SK-N-SH (cell line): ENCODE results near the gene SIT1. TPM values are rescaled to one million over a fixed set of nuclear protein-coding genes. Genes with fewer than 3 reads are reported as not detected.
A peak's percentile ranks its signal among the peaks of the same experiment; 100 is the strongest.

ENCODE experiments used
- CTCF ChIA-PET: fragments of 300-600, 350-600 bp; formaldehyde crosslinking; extraction: SDS; loops from one replicate; lab custom pipeline; 2021; lab: Yijun Ruan, JAX
- POLR2A ChIA-PET: fragments of 350-600 bp; sonication (Branson Sonifier 250); formaldehyde crosslinking; extraction: SDS; loops from one replicate; lab custom pipeline; 2020; ENCODE audit warnings: antibody characterized with exemption, inconsistent platforms; lab: Yijun Ruan, JAX
- DNase-seq: peaks from one replicate; pipeline ENCODE4 v3.0.0; 2012
- H2AFZ ChIP-seq: fragments of 200-600 bp; sonication (generic); 2 replicates; pipeline ENCODE4 v1.8.1; 2016; ENCODE audit warnings: antibody characterized with exemption, mild to moderate bottlenecking, low read depth
- H3F3A ChIP-seq: fragments of 200-600 bp; sonication (generic); replicated peaks from 2 replicates; pipeline ENCODE3; 2016; ENCODE audit warnings: antibody characterized with exemption, mild to moderate bottlenecking; ENCODE audit not compliant: insufficient read depth
- H3K27ac ChIP-seq, 2 experiments: fragments of 200-500 bp in 1 of 2; fragments of 200-600 bp in 1 of 2; sonication (Bioruptor generic) in 1 of 2; sonication (generic), shearing (Covaris generic) in 1 of 2; 2 replicates each; pipeline versions ENCODE4 v1.5.1 to v1.6.1; 2014 to 2016; ENCODE audit warnings: low read depth in 2 of 2, inconsistent platforms in 1 of 2, low read length in 1 of 2, mild to moderate bottlenecking in 1 of 2, mixed read lengths in 1 of 2
- H3K27me3 ChIP-seq: fragments of 200-600 bp; sonication (generic), shearing (Covaris generic); 2 replicates; pipeline ENCODE4 v1.6.1; 2016; ENCODE audit warnings: mixed run types; ENCODE audit not compliant: insufficient read depth
- H3K36me3 ChIP-seq, 2 experiments: fragments of 200-500 bp in 1 of 2; fragments of 200-600 bp in 1 of 2; sonication (Bioruptor generic) in 1 of 2; sonication (generic) in 1 of 2; replicated peaks in 1 of 2; 2 replicates each; pipeline versions ENCODE3 to v1.5.1; 2014 to 2016; ENCODE audit warnings: low read length in 1 of 2, mild to moderate bottlenecking in 1 of 2; ENCODE audit not compliant: insufficient read depth in 2 of 2, control insufficient read depth in 1 of 2
- H3K4me1 ChIP-seq, 2 experiments: fragments of 200-500 bp in 1 of 2; fragments of 200-600 bp in 1 of 2; sonication (Bioruptor generic) in 1 of 2; sonication (generic), shearing (Covaris generic) in 1 of 2; 2 replicates each; pipeline versions ENCODE4 v1.5.1 to v1.6.1; 2014 to 2016; ENCODE audit warnings: low read depth in 1 of 2, low read length in 1 of 2, mixed run types in 1 of 2; ENCODE audit not compliant: insufficient read depth in 2 of 2, control insufficient read depth in 1 of 2
- H3K4me2 ChIP-seq: fragments of 200-600 bp; sonication (generic), shearing (Covaris generic); 2 replicates; pipeline ENCODE4 v1.6.1; 2017; ENCODE audit warnings: mixed run types
- H3K4me3 ChIP-seq, 2 experiments: fragments of 200-500 bp in 1 of 2; fragments of 200-600 bp in 1 of 2; sonication (Bioruptor generic) in 1 of 2; sonication (generic), shearing (Covaris generic) in 1 of 2; 2 replicates each; pipeline versions ENCODE4 v1.5.1 to v1.8.1; 2014 to 2016; ENCODE audit warnings: low read depth in 2 of 2, inconsistent platforms in 1 of 2, low read length in 1 of 2, mild to moderate bottlenecking in 1 of 2, mixed read lengths in 1 of 2, moderate library complexity in 1 of 2
- H3K79me2 ChIP-seq: fragments of 200-600 bp; sonication (generic); 2 replicates; pipeline ENCODE4 v1.8.1; 2017; ENCODE audit warnings: mild to moderate bottlenecking; ENCODE audit not compliant: insufficient read depth
- H3K9ac ChIP-seq: fragments of 200-600 bp; sonication (generic); 2 replicates; pipeline ENCODE4 v1.6.1; 2017; ENCODE audit warnings: mixed run types
- H3K9me2 ChIP-seq: fragments of 200-600 bp; sonication (generic); 2 replicates; pipeline ENCODE4 v1.6.1; 2017; ENCODE audit warnings: mixed run types
- H3K9me3 ChIP-seq: fragments of 200-600 bp; sonication (generic); 2 replicates; pipeline ENCODE4 v1.6.1; 2017; ENCODE audit warnings: mixed run types, mild to moderate bottlenecking, moderate library complexity
- H4K20me1 ChIP-seq: fragments of 200-600 bp; sonication (generic); 2 replicates; pipeline ENCODE4 v1.6.1; 2017; ENCODE audit warnings: mild to moderate bottlenecking, mixed run types; ENCODE audit not compliant: insufficient read depth
- CHD2 ChIP-seq: fragments of 150-350 bp; IDR thresholded peaks from 2 replicates; pipeline ENCODE4 v1.6.1; 2018; ENCODE audit warnings: low read length; ENCODE audit not compliant: partially characterized antibody
- EP300 ChIP-seq, 2 experiments: IDR thresholded peaks; 2 replicates each; pipeline versions ENCODE4 v1.4.0 to v1.6.1; 2012; ENCODE audit warnings: borderline replicate concordance in 1 of 2, low read depth in 1 of 2, low read length in 1 of 2
- FOSL2 ChIP-seq: IDR thresholded peaks from 2 replicates; pipeline ENCODE4 v1.4.0; 2012; ENCODE audit warnings: low read depth, mild to moderate bottlenecking, moderate library complexity, borderline replicate concordance
- MXI1 ChIP-seq: IDR thresholded peaks from 2 replicates; pipeline ENCODE4 v1.6.1; 2012; ENCODE audit warnings: mild to moderate bottlenecking, low read depth, low read length, improper control_type of control experiment
- NFIC ChIP-seq: IDR thresholded peaks from 2 replicates; pipeline ENCODE4 v1.4.0; 2012; ENCODE audit warnings: borderline replicate concordance
- NRF1 ChIP-seq: IDR thresholded peaks from 2 replicates; pipeline ENCODE4 v1.6.1; 2012; ENCODE audit warnings: low read depth, mild to moderate bottlenecking, low read length
- SIN3A ChIP-seq: IDR thresholded peaks from 2 replicates; pipeline ENCODE4 v1.6.1; 2012; ENCODE audit warnings: low read depth, mild to moderate bottlenecking, low read length, moderate library complexity, borderline replicate concordance
- SMC3 ChIP-seq: IDR thresholded peaks from 2 replicates; pipeline ENCODE4 v1.6.1; 2012; ENCODE audit warnings: low read depth, low read length, improper control_type of control experiment
- TCF12 ChIP-seq: IDR thresholded peaks from 2 replicates; pipeline ENCODE4 v1.4.0; 2012
- WGBS: methylation state at CpG from one replicate; pipeline ENCODE4 v1.1.6; 2017; ENCODE audit warnings: low lambda C conversion rate; 5-methylcytosine and 5-hydroxymethylcytosine counted together
- polyA plus RNA-seq, 3 experiments: library from polyadenylated mRNA; depleted of rRNA; stranded (reverse); fragments of >200 nt; gene quantifications; 2 replicates each; pipeline ENCODE4 v1.2.3, GENCODE V29; 2012
- TF ChIP-seq, protein P1 (sequence below): IDR thresholded peaks from 2 replicates; pipeline ENCODE4 v1.4.0; 2012; ENCODE audit warnings: low read depth
- TF ChIP-seq, protein P2 (sequence below): fragments of 150-350 bp; IDR thresholded peaks from 2 replicates; pipeline ENCODE4 v1.6.1; 2016; ENCODE audit warnings: mild to moderate bottlenecking, low read depth, low read length
- TF ChIP-seq, protein P3 (sequence below): IDR thresholded peaks from 2 replicates; pipeline ENCODE4 v1.6.1; 2012; ENCODE audit warnings: mild to moderate bottlenecking, low read depth, low read length, moderate library complexity
- TF ChIP-seq, protein P4 (sequence below): IDR thresholded peaks from 2 replicates; pipeline ENCODE4 v1.4.0; 2012; ENCODE audit warnings: low read depth, borderline replicate concordance
- TF ChIP-seq, protein P5 (sequence below): fragments of 200-600 bp; sonication (generic); IDR thresholded peaks from 2 replicates; pipeline ENCODE4 v1.6.1; 2017; ENCODE audit warnings: antibody characterized with exemption, mild to moderate bottlenecking, moderate library complexity

The SIT1 gene
- polyA plus RNA-seq, 1 of the 3 experiments (the other 2 are of a cell fraction) = not detected

DNA sequence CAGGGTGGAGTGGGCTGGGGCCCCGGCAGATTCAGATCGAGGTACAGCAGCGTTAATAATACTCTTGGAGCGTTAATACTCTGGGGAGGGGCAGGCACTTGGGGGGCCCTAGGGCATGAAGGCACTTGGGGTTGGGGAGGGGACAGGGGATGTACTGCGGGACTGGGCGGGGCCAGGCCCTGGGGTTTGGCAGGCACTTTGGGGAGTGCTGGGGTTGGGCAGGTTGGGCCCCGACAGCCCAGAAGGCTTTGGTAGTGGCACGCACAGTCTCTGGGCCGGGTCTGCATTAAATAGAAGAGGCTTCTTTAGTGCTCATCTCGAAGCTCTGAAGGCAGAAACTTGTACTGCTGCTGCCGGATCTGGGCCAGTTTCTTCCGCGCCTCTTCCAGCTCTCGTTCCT, 46.8 kb upstream of the SIT1 start:
- H3K9me2 ChIP-seq = no peaks in the 10 kb centered on the region

DNA sequence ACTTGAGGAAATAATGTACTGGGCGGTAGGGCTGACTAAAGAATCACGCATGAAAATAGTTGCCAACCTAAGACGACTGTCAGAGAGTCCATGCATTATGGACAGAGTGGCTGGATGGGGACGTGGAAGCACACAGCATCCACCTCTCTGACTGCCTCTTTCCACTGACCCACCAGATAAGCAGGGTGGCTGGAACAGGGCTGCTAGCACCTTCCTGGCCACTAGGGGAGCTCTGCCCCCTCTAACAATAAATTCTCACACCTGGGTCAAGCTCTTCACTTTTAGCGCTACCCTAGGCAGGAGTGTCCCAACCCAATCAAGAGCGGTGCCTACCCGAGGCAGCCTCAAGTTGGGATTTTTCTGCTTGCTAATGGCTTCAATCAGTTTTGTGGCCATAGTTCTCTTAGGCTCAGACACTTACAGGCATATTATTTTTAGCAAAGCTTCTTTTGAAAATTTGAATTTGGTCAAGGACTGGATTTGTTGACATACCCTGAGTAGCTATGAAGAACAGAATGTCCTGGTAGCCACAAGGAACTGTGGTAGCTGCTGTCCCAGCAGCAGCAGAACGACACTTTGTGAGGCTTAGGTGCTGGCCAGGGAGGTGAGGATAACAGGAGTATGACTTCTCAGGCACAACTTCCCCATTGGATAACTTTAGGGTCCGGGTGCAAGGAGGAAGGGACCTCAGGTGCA, 45.9 kb upstream of the SIT1 start:
- H3F3A ChIP-seq = peaks cover 61% of the 10 kb centered on the region
- peak; percentile 85 for DNase-seq
- H3K9me3 ChIP-seq = no peaks in the 10 kb centered on the region
- no peaks in the 10 kb centered on the region for H4K20me1 ChIP-seq
- H3K9ac ChIP-seq = no peak overlapping the region
- H3K36me3 ChIP-seq = peaks cover 35 to 53% of the 10 kb centered on the region in 2 experiments
- ChIA-PET POLR2A (interaction anchor here (0.7 to 1.2 kb wide), 5 partner anchors 9 to 36 kb away, joined by 3 to 4 read pairs (median 4); partner anchors contain the start of genes CREB3 and TLN1), CTCF (interaction anchor here (0.9 to 8.3 kb wide), 33 partner anchors 9 to 1032 kb away, joined by 3 to 183 read pairs (median 8); partner anchors contain the start of genes ARHGEF39, CCDC107, CREB3 and GBA2)
- H2AFZ ChIP-seq = no peak overlapping the region
- H3K79me2 ChIP-seq = no peaks in the 10 kb centered on the region
- no peaks in the 10 kb centered on the region for H3K9me2 ChIP-seq
- H3K4me3 ChIP-seq = no peak overlapping the region; a peak in 1 of 4 replicates
- H3K27me3 ChIP-seq = no peaks in the 10 kb centered on the region
- H3K4me2 ChIP-seq = no peak overlapping the region
- 0 out of 4 replicates have a peak, but pooled peaks cover 0 to 1% of the 10 kb centered on the region in 2 experiments for H3K4me1 ChIP-seq
- 29% methylated on average over 8 of the region's 9 CpGs for WGBS
- peak overlapping the region in 1 of 2 experiments; percentile 77; a peak in 1 of 4 replicates for H3K27ac ChIP-seq
- peak; percentile 47; the same call in 1 of the 2 replicates for TF ChIP-seq SMC3
- TF ChIP-seq, protein P1, sequence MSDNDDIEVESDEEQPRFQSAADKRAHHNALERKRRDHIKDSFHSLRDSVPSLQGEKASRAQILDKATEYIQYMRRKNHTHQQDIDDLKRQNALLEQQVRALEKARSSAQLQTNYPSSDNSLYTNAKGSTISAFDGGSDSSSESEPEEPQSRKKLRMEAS = no peak
- TF ChIP-seq CHD2 = no peak
- no peak for TF ChIP-seq TCF12
- no peak for TF ChIP-seq MXI1
- TF ChIP-seq, protein P2, sequence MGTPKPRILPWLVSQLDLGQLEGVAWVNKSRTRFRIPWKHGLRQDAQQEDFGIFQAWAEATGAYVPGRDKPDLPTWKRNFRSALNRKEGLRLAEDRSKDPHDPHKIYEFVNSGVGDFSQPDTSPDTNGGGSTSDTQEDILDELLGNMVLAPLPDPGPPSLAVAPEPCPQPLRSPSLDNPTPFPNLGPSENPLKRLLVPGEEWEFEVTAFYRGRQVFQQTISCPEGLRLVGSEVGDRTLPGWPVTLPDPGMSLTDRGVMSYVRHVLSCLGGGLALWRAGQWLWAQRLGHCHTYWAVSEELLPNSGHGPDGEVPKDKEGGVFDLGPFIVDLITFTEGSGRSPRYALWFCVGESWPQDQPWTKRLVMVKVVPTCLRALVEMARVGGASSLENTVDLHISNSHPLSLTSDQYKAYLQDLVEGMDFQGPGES = no peak
- no peak for TF ChIP-seq EP300 (IDR thresholded peaks at IDR 0.05; ENCODE audit: borderline replicate concordance in 1 of 2, low read depth in 1 of 2, low read length in 1 of 2)
- TF ChIP-seq, protein P3, sequence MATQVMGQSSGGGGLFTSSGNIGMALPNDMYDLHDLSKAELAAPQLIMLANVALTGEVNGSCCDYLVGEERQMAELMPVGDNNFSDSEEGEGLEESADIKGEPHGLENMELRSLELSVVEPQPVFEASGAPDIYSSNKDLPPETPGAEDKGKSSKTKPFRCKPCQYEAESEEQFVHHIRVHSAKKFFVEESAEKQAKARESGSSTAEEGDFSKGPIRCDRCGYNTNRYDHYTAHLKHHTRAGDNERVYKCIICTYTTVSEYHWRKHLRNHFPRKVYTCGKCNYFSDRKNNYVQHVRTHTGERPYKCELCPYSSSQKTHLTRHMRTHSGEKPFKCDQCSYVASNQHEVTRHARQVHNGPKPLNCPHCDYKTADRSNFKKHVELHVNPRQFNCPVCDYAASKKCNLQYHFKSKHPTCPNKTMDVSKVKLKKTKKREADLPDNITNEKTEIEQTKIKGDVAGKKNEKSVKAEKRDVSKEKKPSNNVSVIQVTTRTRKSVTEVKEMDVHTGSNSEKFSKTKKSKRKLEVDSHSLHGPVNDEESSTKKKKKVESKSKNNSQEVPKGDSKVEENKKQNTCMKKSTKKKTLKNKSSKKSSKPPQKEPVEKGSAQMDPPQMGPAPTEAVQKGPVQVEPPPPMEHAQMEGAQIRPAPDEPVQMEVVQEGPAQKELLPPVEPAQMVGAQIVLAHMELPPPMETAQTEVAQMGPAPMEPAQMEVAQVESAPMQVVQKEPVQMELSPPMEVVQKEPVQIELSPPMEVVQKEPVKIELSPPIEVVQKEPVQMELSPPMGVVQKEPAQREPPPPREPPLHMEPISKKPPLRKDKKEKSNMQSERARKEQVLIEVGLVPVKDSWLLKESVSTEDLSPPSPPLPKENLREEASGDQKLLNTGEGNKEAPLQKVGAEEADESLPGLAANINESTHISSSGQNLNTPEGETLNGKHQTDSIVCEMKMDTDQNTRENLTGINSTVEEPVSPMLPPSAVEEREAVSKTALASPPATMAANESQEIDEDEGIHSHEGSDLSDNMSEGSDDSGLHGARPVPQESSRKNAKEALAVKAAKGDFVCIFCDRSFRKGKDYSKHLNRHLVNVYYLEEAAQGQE = no peak
- no peak for TF ChIP-seq NFIC
- no peak for TF ChIP-seq SIN3A

More for the DNA sequence above, 46.8 kb upstream of the SIT1 start:
- no peak for DNase-seq
- 93% methylated on average over 8 of the region's 14 CpGs for WGBS
- H3K27me3 ChIP-seq = no peaks in the 10 kb centered on the region
- no peak overlapping the region for H3K27ac ChIP-seq
- no peaks in the 10 kb centered on the region for H4K20me1 ChIP-seq
- TF ChIP-seq SMC3 = no peak
- TF ChIP-seq MXI1 = no peak
- TF ChIP-seq NRF1 = no peak
- no peak for TF ChIP-seq TCF12
- TF ChIP-seq, protein P4, sequence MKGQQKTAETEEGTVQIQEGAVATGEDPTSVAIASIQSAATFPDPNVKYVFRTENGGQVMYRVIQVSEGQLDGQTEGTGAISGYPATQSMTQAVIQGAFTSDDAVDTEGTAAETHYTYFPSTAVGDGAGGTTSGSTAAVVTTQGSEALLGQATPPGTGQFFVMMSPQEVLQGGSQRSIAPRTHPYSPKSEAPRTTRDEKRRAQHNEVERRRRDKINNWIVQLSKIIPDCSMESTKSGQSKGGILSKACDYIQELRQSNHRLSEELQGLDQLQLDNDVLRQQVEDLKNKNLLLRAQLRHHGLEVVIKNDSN = no peak
- TF ChIP-seq, protein P1 = no peak
- TF ChIP-seq FOSL2 = no peak
- TF ChIP-seq, protein P5, sequence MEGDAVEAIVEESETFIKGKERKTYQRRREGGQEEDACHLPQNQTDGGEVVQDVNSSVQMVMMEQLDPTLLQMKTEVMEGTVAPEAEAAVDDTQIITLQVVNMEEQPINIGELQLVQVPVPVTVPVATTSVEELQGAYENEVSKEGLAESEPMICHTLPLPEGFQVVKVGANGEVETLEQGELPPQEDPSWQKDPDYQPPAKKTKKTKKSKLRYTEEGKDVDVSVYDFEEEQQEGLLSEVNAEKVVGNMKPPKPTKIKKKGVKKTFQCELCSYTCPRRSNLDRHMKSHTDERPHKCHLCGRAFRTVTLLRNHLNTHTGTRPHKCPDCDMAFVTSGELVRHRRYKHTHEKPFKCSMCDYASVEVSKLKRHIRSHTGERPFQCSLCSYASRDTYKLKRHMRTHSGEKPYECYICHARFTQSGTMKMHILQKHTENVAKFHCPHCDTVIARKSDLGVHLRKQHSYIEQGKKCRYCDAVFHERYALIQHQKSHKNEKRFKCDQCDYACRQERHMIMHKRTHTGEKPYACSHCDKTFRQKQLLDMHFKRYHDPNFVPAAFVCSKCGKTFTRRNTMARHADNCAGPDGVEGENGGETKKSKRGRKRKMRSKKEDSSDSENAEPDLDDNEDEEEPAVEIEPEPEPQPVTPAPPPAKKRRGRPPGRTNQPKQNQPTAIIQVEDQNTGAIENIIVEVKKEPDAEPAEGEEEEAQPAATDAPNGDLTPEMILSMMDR = no peak
- ChIA-PET POLR2A (interaction anchor here (0.8 to 1.1 kb wide), 2 partner anchors 8 to 11 kb away, joined by 3 to 4 read pairs; no protein-coding TSS in a partner anchor), CTCF (interaction anchor here (1.0 to 8.3 kb wide), 13 partner anchors 10 to 366 kb away, joined by 3 to 183 read pairs (median 13); partner anchors contain the start of genes ARHGEF39, CCDC107, CREB3 and RMRP)
- H3K36me3 ChIP-seq = peaks cover 42 to 59% of the 10 kb centered on the region in 2 experiments
- no peaks in the 10 kb centered on the region for H3K79me2 ChIP-seq
- H2AFZ ChIP-seq = no peak overlapping the region
- H3K4me2 ChIP-seq = no peak overlapping the region
- no peak overlapping the region for H3K9ac ChIP-seq
- no peaks in the 10 kb centered on the region for H3K4me1 ChIP-seq
- H3K4me3 ChIP-seq = no peak overlapping the region
- H3F3A ChIP-seq = peaks cover 52% of the 10 kb centered on the region
- H3K9me3 ChIP-seq = no peaks in the 10 kb centered on the region
